ENCODE data around the gene REX1BD. TPM values are rescaled to one million over a fixed set of nuclear protein-coding genes. Genes with fewer than 3 reads are reported as not detected.
A peak's percentile ranks its signal among the peaks of the same experiment; 100 is the strongest.

Gene REX1BD
- total RNA-seq, 1 donor from 2014 or later, result 59.4 TPM

- H3K36me3 Mint-ChIP-seq (ENCODE audit: unreplicated experiment), result peaks cover 4% of the 10 kb centered on the region
- TF ChIP-seq CTCF (IDR thresholded peaks at IDR 0.05), result no peak
- no peak for DNase-seq (ENCODE audit: extremely low spot score, unreplicated experiment)
- no peak overlapping the region for H3K27ac Mint-ChIP-seq (ENCODE audit: unreplicated experiment)
- peaks cover 23% of the 10 kb centered on the region for H3K4me1 Mint-ChIP-seq (ENCODE audit: unreplicated experiment)
- H3K9me3 Mint-ChIP-seq (ENCODE audit: unreplicated experiment), result no peaks in the 10 kb centered on the region
- peak overlapping the region; percentile 10 for H3K4me3 Mint-ChIP-seq (ENCODE audit: unreplicated experiment)
- peaks cover 50% of the 10 kb centered on the region for H3K27me3 Mint-ChIP-seq (ENCODE audit: unreplicated experiment)
These were observed 22.9 kb downstream of the REX1BD start for GRCh38 chr19:18611327-18612050.

DNA sequence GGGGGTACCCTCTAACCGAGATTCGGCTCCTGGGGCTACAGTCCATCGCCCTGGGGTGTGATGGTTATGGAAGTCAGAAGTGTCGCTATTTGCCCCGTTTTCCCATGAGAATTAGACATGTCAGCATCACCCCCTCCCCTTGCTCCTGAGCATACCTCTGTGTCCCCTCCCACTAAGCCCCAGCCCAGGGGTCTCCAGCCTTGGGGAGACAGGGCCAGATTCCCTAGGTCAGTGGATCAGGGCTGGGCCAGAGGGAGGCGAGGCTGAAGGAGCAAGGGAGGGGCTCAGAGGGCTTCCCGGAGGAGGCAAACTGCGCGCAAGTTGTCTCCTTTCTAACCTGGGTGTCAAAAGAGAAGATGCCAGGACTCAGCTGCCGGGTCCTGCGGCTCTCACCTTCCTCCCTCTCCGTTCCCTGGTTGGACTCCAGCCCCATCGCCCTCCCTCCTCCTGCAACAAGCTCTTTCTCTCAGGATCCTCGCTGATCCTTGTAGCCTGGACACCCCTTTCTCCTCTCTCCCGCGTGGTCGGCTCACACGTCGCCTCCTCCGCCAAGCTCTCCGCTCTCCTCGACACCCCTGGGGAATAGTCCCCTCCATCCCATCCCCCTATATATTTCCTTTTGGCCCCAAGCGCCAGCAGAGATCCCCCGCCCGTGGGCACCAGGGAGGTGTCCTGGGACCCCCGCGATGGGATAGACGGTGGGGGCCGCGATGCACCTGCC is 23.6 kb downstream of the REX1BD start:
- Mint-ChIP-seq H3K27ac (ENCODE audit: unreplicated experiment) (no peak overlapping the region), H3K27me3 (ENCODE audit: unreplicated experiment) (peaks cover 50% of the 10 kb centered on the region), H3K4me1 (ENCODE audit: unreplicated experiment) (peaks cover 20% of the 10 kb centered on the region), H3K9me3 (ENCODE audit: unreplicated experiment) (no peaks in the 10 kb centered on the region), H3K4me3 (ENCODE audit: unreplicated experiment) (peak overlapping the region; percentile 73), H3K36me3 (ENCODE audit: unreplicated experiment) (peaks cover 4% of the 10 kb centered on the region)
- no peak for DNase-seq (ENCODE audit: extremely low spot score, unreplicated experiment)
- TF ChIP-seq CTCF (IDR thresholded peaks at IDR 0.05), result no peak

DNA sequence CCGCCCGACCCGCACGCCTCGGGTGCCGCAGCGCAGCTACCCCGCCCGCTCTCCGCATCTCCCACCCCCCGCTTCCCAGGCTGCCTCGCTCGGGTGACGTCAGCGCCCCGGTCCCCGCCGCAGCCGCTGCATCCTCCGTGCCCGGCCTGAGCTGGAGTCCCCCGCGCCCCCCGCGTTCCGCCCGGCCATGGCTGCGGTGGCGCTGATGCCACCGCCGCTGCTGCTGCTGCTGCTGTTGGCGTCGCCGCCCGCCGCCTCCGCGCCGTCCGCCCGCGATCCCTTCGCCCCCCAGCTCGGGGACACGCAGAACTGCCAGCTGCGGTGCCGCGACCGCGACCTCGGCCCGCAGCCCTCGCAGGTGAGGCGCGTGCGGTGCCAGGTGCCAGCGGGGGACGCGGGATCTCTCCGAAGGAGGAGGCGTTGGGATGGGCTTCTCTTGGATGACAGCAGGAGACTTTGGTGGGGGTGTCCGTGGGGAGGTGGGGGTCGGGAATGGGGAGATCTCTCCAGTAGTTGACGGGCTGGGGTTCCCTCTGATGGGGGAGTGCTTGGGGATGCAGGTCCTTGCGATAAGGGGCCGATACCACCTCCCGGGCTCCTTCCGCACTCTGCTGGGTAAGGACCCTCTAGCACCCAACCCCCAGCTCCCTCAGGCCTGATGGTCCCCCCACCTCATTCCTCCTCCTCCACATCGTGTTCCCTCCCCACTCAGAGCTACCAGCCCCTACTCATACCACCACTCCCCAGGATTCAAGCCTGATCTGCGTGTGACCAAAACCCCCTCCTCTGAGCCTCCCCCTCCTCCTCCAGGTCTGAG is 24.4 kb downstream of the REX1BD start, which contains the start of gene TMEM59L:
Gene TMEM59L (plus strand): TSS at position 99 of the 817 bp plus-strand sequence. CDS start 89 bp downstream, at position 188.
- no peak for DNase-seq (ENCODE audit: extremely low spot score, unreplicated experiment)
- TF ChIP-seq CTCF (IDR thresholded peaks at IDR 0.05), result no peak
- Mint-ChIP-seq H3K27me3 (ENCODE audit: unreplicated experiment) (peaks cover 44% of the 10 kb centered on the region), H3K36me3 (ENCODE audit: unreplicated experiment) (peaks cover 4% of the 10 kb centered on the region), H3K4me1 (ENCODE audit: unreplicated experiment) (peaks cover 15% of the 10 kb centered on the region), H3K27ac (ENCODE audit: unreplicated experiment) (no peak within 1 kb of the TSS), H3K9me3 (ENCODE audit: unreplicated experiment) (no peaks in the 10 kb centered on the region), H3K4me3 (ENCODE audit: unreplicated experiment) (peak within 1 kb of the TSS; percentile 73)

- Mint-ChIP-seq H3K36me3 (ENCODE audit: unreplicated experiment) (peaks cover 4% of the 10 kb centered on the region), H3K9me3 (ENCODE audit: unreplicated experiment) (no peaks in the 10 kb centered on the region), H3K27me3 (ENCODE audit: unreplicated experiment) (peaks cover 37% of the 10 kb centered on the region), H3K4me1 (ENCODE audit: unreplicated experiment) (peaks cover 15% of the 10 kb centered on the region), H3K4me3 (ENCODE audit: unreplicated experiment) (peak overlapping the region; percentile 60), H3K27ac (ENCODE audit: unreplicated experiment) (no peak overlapping the region)
- TF ChIP-seq CTCF (IDR thresholded peaks at IDR 0.05), result no peak
- DNase-seq (ENCODE audit: extremely low spot score, unreplicated experiment), result no peak
These were observed 25.1 kb downstream of the REX1BD start for GRCh38 chr19:18613589-18614234.
